ENCODE results near the gene HSPA14. TPM values are rescaled to one million over a fixed set of nuclear protein-coding genes. Genes with fewer than 3 reads are reported as not detected.
"Not testable (repeated sequence)": the region's sequence is repeated elsewhere in the genome, so short reads cannot be mapped to it uniquely, and the experiment has no call there.

The HSPA14 gene
- polyA plus RNA-seq, 3 donors, result 18.8 to 23.6 (median 22.8) TPM

DNA sequence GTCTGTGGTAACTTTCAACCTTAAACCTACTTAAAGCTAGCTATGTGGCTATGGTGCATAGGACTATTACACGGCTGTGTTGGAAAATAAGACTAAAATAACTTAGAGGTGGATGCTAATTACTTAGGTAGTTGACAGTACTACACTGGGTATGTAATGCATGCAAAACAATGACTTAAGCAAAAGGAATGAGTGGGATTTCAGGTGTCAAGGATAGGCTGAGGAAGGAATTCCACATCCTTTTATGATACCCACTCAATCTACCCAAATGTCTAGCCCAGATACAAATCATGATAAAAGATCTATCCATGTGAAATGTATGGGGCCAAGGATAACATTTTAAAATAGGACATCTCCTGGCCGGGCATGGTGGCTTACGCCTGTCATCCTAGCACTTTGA, 14.1 kb upstream of the HSPA14 start:
- no peak for DNase-seq (ENCODE audit: extremely low read depth in 1 of 11, low read depth in 9 of 11, low spot score in 4 of 11)

DNA sequence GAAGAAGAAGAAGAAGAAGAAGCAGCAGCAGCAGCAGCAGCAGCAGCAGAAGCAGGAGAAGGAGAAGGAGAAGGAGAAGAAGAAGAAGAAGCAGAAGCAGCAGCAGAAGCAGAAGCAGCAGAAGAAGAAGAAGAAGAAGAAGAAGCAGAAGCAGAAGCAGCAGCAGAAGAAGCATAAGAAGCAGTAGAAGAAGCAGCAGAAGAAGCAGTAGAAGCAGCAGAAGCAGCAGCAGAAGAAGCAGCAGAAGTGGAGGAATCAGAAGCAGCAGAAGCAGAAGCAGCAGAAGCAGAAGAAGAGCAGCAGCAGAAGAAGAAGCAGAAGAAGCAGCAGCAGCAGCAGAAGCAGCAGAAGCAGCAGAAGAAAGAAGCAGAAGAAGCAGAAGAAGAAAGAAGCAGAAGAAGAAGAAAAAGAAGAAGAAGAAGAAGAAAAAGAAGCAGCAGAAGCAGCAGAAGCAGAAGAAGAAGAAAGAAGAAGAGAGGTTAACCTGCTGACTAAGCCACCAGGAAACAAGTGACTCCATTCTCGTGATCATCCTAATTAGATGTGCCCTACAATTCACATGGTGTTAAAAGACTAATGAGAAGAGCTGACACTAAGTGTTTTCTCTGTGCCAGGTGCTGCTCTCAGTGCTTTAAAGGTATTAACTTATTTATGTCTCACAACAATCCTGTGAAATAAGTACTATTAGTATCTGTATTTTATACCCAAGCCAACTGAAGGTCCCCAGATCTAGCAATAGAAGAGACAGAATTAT, 11.9 kb upstream of the HSPA14 start:
- no peak for DNase-seq (ENCODE audit: extremely low read depth in 1 of 11, low read depth in 9 of 11, low spot score in 4 of 11)

DNA sequence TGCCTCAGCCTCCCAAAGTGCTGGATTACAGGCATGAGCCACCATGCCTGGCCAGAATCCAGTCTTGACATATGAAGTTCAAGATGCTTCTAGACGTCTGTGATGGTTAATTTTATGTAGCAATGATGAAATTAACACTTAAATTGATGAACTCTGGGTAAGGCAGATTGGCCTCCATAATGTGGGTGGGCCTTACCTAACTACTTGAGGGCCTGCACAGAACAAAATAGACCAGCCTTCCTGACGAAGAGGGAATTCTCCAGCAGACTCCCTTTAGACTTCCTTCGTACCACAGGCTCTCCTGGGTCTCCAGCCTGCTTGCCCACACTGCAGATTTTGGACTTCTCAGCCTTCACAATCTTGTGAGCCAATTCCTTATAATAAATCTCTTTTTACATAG, 5.0 kb upstream of the HSPA14 start:
- no peak for DNase-seq (ENCODE audit: extremely low read depth in 1 of 11, low read depth in 9 of 11, low spot score in 4 of 11)

DNA sequence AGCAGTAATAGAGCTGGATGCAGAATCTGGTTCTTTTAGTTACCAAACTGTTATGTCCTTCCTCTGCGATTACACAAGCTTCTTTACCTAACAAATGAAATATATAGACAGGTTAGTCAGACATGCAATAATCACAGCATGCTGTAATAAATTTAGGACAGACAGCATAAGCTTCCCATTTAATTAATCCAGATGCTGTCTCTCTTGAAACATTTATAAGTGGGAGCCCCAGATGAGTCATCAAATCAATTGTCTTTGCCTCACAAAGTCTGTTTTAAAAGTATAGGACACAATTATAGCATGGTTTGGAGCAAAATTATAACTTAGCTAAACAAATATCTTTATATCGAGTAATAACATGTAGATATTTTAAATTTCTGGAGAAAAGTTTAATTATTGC, 1.9 kb upstream of the HSPA14 start:
- no peak for DNase-seq (ENCODE audit: extremely low read depth in 1 of 11, low read depth in 9 of 11, low spot score in 4 of 11)

DNA sequence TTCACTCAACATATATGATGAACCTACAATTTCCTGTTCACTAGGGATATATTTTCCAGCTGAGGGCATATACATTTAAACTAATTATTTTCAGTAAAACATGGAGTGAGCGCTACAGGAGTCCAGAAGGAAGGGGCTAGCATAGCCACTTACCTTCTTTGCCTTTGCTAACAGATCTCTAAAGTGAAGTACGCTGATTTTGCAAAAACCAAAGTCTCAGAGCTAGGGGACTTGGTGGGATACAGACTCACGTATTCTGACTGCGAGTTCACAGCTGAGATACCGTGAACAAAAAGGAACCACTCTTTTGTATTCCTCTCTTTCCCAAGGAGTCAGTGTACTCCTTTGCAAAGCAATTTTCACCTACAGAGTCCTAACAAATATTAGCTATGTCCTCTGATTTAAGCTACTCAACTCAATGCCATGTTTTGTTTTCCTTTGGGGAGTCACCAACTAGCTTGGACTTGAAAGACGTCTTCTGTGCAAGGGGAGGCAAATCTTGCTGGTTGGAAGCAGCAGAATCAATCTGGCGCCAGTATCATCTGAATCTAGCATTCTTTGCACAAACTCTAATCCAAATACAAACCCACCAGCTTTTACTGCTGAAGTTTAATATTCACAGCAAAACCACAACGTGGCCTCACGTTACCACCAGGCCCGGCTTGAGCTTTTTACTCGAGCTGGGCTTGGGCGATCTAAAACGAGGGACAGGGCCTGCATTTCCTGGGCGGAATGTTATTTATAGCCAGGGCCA, 926 bp upstream of the HSPA14 start:
- peak in 2 of 11 donors; percentile 7 to 8 for DNase-seq (ENCODE audit: extremely low read depth in 1 of 11, low read depth in 9 of 11, low spot score in 4 of 11)

DNA sequence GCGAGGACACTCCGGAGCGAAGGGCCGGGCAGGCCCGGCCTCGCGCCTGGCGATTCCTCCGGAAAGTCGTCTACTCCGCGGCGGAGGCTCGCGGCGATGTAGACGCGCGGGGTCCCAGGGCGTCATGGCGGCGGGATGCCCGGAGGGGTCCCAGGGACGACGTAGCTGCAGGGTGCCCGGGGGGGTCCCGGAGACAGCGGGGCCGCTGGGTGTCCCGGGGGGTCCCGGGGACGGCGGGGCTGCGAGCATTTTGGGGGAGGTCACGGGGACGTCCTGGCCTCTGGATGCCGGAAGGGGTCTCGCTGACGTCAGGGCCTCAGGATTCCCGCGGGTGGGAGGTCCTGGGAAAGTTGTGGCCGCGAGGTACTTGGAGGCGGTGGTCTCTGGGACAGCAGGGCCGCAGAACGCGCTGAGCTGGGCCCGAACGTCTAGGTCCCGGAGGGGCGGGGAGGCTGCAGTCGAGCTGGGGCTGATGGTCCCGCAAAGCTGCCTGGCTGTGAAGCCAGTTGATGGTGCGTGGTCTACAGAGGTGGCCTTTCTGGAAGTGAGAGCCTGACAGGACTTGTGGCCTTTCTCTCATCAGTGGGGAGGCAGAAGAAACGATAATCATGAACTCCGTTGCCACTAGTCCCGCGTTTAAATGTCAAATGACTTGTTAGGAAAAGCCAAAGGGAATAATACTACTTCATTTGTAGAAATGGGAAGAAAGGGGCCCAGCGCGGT, 637 bp downstream of the HSPA14 start:
- peak in 10 of 11 donors; percentile 24 to 64 (median 45) for DNase-seq (ENCODE audit: extremely low read depth in 1 of 11, low read depth in 9 of 11, low spot score in 4 of 11)

DNA sequence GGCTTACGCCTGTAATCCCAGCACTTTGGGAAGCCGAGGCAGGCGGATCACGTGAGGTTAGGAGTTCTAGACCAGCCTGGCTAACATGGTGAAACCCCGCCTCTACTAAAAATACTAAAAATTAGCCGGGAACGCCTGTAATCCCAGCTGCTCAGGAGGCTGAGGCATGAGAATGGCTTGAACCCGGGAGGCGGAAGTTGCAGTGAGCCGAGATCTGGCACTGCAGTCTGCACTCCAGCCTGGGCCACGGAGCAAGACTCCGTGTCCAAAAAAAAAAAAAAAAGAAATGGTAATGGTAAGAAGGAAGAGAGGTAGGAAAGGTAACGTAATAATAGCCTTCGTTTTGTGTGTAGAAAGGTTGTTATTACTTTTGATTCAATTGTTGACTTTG, 1.2 kb downstream of the HSPA14 start:
- peak in 1 of 11 donors; percentile 1 for DNase-seq (ENCODE audit: extremely low read depth in 1 of 11, low read depth in 9 of 11, low spot score in 4 of 11)

DNA sequence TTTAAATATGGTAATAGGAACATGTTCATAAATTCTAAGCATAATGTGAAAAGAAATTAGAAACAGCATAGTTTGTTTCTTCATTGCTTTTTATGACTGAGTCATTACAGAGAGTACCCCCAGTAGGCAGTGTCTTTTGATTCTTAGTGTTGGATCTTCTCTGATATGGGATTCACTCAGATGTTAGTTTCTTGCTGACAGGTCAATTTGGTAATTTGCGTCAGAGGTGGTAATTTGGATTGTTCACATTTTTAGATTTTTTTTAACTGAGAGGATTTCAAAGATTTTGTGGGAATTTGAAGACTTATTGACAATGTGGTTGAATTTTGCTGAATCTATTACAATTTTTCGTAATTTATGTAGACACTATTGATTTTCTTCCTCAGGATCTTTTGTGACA, 2.1 kb downstream of the HSPA14 start:
- DNase-seq (ENCODE audit: extremely low read depth in 1 of 11, low read depth in 9 of 11, low spot score in 4 of 11), result no peak

DNA sequence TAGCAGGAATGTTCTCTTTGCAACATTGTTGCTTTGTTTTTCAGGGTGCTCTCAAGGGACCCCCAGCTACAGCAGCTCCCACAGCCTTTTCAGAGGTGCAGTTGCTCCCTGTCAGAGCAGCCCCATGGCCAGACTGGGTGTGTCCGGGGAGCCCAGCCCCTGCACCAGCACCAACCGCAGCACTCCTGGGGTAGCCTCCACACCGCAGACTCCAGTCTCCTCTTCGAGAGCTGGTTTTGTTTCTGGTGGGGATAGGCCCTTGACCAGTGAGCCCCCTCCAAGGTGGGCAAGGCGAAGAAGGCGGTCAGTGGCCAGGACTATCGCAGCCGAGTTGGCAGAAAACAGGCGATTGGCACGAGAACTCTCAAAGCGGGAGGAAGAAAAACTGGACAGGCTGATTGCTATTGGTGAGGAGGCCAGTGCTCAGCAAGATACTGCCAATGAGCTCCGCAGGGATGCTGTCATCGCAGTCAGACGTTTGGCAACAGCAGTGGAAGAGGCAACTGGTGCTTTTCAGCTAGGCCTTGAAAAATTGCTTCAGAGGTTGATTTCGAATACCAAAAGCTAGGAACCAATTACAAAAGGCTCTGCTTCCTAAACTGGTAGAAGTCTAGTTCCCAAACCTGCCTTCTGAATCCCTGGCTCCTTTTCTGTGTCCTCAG, 5.4 kb downstream of the HSPA14 start:
- no peak for DNase-seq (ENCODE audit: extremely low read depth in 1 of 11, low read depth in 9 of 11, low spot score in 4 of 11)

DNA sequence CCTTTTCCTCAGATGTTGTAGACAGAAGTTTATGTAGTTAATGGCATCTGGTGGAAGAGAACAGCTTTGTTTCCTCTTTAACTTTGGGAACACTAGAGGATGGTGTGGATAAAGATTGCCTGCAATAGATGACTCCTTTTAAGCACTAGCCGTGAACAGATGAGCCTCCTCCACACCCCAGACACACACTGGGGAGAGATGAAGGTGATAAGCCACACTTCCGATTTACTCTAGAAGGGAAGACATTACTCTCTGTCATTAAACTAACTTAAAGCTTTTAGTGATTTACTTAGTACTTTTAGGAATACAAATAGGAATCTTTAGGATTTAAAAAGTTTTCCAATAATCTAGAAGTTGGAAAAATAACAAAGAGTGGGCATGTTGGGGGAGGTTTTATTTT, 6.8 kb downstream of the HSPA14 start:
- DNase-seq (ENCODE audit: extremely low read depth in 1 of 11, low read depth in 9 of 11, low spot score in 4 of 11), result no peak

DNA sequence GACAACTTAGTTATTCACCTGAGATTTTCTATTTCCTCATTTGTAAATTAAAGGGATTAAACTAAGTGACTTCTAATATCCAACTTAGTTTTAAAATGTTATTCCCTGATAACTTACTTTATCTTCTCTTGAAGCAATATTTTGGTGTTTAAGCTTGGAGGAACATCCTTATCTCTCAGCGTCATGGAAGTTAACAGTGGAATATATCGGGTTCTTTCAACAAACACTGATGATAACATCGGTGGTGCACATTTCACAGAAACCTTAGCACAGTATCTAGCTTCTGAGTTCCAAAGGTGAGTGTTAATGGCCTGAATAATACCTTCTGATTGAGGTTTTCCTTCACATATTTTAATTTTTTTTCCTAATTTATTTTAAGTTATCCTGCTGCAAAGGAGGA, 14.1 kb downstream of the HSPA14 start:
- DNase-seq (ENCODE audit: extremely low read depth in 1 of 11, low read depth in 9 of 11, low spot score in 4 of 11), result no peak

DNA sequence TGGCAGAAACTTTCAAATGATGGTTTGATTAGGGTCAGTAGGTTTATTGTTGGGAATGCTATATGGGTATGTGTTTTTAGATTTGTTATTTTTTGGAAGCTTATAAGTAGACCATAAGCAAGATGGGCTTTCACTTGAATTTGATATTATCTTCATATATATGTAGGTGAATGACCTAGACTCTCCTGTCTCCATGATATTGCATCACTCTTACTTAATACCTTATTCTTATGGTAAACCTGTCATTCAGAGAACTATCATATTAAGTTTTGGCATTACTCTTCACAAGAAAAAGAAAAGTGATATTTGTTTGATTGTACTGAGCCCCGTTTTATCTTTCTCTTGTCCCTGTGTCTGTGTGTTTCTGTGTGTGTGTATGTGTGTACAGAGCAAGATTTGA, 17.3 kb downstream of the HSPA14 start:
- no peak for DNase-seq (ENCODE audit: extremely low read depth in 1 of 11, low read depth in 9 of 11, low spot score in 4 of 11)

DNA sequence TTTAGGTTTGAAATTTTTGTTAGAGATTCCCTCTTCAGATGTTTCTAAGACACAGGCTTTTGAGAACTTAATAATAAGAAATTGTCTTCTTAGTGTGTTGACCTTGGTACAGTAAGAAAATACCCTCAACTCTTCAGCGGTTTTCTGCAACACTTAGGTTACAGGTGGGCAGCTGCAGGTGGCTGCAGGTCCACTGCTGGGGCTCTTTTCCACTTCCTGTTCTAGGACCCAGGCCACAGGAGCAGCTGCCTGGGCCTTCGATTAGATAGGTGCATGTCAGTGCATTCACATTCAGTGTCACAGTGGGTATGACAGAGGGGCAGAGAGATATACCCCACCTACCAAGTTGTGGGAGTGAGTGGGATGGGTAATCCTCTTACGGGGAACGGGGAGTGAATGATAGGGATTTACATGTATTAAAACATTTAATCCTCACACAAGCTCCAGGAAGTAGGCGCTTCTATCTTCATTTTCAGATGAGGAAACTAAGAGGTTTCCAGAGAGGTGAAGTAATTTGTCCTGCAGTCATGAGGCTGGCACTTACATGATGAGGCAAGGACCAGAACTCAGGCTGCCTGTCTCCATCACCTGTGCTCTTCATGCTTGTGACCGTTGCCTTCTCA, 20.3 kb downstream of the HSPA14 start:
- no peak for DNase-seq (ENCODE audit: extremely low read depth in 1 of 11, low read depth in 9 of 11, low spot score in 4 of 11)

DNA sequence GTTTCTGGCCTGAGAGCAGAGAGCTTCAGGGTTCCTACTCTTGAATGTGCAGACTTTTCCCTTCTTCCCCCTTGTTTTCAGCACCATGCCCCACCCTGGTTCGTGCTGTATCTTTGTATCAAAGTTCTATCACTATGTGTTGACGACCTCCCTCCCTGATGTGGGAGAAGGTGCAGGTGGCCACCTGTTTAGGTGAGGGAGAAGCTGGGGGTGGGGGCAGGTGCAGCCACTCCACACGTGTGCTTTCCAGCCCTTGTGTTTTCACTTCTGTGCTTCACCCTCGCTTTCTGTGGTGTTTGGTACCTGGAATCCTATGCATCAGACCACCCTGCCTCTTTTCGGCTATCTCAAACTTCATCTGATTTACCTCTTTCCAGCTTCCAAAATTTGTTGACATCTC, 20.9 kb downstream of the HSPA14 start:
- DNase-seq (ENCODE audit: extremely low read depth in 1 of 11, low read depth in 9 of 11, low spot score in 4 of 11), result no peak

DNA sequence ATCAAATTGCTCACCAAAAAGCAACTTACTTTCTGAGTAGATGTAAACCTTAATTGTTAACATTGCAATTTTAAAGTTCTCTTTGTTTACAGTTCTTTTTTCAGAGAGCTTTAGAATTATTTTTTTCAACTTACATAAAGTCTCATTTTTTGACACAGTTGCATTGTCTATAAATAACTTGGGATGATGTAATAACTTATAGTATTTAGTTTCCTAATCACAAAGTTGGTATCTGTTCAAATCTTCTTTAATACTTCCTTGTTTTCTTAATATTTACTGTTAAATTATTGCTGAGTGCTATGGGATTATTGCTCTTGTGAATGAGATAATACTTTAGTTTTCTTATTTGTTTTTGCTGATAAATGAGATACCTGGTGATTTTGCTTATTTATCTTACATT, 21.7 kb downstream of the HSPA14 start:
- DNase-seq (ENCODE audit: extremely low read depth in 1 of 11, low read depth in 9 of 11, low spot score in 4 of 11), result no peak

DNA sequence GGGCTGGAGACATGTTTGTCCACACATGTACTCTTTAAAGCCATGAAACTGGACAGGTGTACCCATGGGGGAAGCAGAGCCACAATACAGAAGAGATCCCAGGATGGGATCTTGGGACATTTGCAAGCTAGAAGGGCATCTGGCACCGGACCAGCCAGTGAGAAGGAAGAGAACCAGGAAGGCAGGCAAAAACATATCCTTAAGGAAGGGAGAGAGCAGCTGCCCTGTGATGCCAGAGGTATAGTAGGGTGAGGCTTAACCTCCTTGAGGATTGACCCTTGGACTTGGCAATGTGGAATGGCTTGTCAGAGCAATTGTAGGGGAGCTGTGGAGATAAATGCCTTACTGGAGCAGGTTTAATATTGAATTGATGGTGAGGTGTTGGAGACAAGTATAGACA, 22.7 kb downstream of the HSPA14 start:
- no peak for DNase-seq (ENCODE audit: extremely low read depth in 1 of 11, low read depth in 9 of 11, low spot score in 4 of 11)

DNA sequence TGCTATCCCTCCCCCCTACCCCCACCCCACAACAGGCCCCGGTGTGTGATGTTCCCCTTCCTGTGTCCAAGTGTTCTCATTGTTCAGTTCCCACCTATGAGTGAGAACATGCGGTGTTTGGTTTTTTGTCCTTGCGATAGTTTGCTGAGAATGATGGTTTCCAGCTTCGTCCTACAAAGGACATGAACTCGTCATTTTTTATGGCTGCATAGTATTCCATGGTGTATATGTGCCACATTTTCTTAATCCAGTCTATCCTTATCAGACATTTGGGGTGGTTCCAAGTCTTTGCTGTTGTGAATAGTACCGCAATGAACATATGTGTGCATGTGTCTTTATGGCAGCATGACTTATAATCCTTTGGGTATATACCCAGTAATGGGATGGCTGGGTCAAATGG, 26.4 kb downstream of the HSPA14 start:
- not testable (repeated sequence) for DNase-seq (ENCODE audit: extremely low read depth in 1 of 11, low read depth in 9 of 11, low spot score in 4 of 11)

DNA sequence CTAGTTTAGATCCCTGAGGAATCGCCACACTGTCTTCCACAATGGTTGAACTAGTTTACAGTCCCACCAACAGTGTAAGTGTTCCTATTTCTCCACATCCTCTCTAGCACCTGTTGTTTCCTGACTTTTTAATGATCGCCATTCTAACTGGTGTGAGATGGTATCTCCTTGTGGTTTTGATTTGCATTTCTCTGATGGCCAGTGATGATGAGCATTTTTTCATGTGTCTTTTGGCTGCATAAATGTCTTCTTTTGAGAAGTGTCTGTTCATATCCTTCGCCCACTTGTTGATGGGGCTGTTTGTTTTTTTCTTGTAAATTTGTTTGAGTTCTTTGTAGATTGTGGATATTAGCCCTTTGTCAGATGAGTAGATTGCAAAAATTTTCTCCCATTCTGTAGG, 26.8 kb downstream of the HSPA14 start:
- DNase-seq (ENCODE audit: extremely low read depth in 1 of 11, low read depth in 9 of 11, low spot score in 4 of 11), result not testable (repeated sequence)

DNA sequence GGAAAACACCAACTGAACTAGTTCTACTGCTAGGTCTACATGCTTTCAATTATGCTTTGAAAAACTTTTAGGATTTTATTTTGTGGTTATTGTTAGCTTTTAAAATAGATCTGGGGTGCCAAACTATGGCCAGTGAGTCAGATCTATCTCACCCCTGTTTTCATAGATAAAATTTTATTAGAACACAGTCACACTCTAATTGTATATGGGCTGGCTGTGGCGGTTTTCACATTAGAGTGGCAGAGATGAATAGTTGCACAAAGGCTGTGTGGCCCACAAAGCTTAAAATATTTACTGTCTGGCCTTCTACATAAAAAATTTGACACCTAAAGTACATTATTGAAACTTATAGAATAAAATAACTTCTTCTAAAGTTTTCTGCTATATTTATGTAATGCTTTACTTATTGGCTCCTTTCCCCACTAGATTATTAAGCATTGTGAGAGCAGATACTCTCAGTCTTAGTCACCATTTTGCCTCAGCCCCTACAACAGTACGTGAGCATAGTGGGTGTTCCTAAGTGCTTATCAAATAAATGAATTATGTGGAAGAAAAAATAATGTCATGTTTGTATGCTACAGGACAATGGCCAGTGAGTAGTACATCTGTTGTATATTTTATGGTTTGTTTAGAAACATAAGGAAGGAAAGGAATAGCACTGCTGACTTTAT, 35.1 kb downstream of the HSPA14 start:
- no peak for DNase-seq (ENCODE audit: extremely low read depth in 1 of 11, low read depth in 9 of 11, low spot score in 4 of 11)

Data from renal cortex interstitium (tissue), 11 donors.